Heart left ventricle (tissue), 16 donors: ENCODE measurements around the gene ECPAS. TPM values are rescaled to one million over a fixed set of nuclear protein-coding genes. Genes with fewer than 3 reads are reported as not detected.
"Not testable (repeated sequence)": the region's sequence is repeated elsewhere in the genome, so short reads cannot be mapped to it uniquely, and the experiment has no call there.

Experiments used
- ATAC-seq, 4 donors: fragments of 200-7000 bp; cut with Tn5 transposase; one replicate each; pipeline ENCODE4 v1.9.1; 2020 to 2022; ENCODE audit warnings: moderate library complexity in 4 of 4, mild to moderate bottlenecking in 3 of 4, moderate number of reproducible peaks in 1 of 4
- DNase-seq, 5 donors: peaks; one replicate each; pipeline ENCODE4 v3.0.0-alpha.2; 2020
- H3K27ac ChIP-seq, 12 donors: fragments of 200-600 bp; sonication (generic) in 4 of 12; one replicate each; pipeline versions ENCODE4 v1.5.0 to v1.8.0; 2016 to 2022; ENCODE audit warnings: mild to moderate bottlenecking in 2 of 12
- H3K27me3 ChIP-seq, 9 donors: fragments of 200-600 bp; sonication (generic) in 2 of 9; one replicate each; pipeline versions ENCODE4 v1.5.1 to v1.8.0; 2016 to 2022; ENCODE audit warnings: mild to moderate bottlenecking in 3 of 9
- H3K36me3 ChIP-seq, 9 donors: fragments of 200-600 bp; sonication (generic) in 2 of 9; one replicate each; pipeline versions ENCODE4 v1.5.0 to v1.8.0; 2018 to 2022; ENCODE audit warnings: mild to moderate bottlenecking in 2 of 9
- H3K4me1 ChIP-seq, 12 donors: fragments of 200-600 bp; sonication (generic) in 4 of 12; one replicate each; pipeline versions ENCODE4 v1.5.0 to v1.8.0; 2016 to 2022; ENCODE audit warnings: mild to moderate bottlenecking in 3 of 12
- H3K4me3 ChIP-seq, 12 donors: fragments of 200-600 bp; sonication (generic) in 4 of 12; one replicate each; pipeline versions ENCODE4 v1.5.0 to v1.8.0; 2017 to 2022; ENCODE audit warnings: mild to moderate bottlenecking in 9 of 12, moderate library complexity in 4 of 12
- H3K9me3 ChIP-seq, 12 donors: fragments of 200-600 bp; sonication (generic) in 4 of 12; one replicate each; pipeline versions ENCODE4 v1.5.0 to v1.8.0; 2016 to 2022; ENCODE audit warnings: mild to moderate bottlenecking in 1 of 12
- POLR2A ChIP-seq, 2 donors: fragments of 450-650 bp; IDR thresholded peaks; one replicate each; pipeline ENCODE4 v1.6.1; 2017; ENCODE audit warnings: antibody characterized with exemption in 2 of 2, mild to moderate bottlenecking in 2 of 2, moderate library complexity in 2 of 2
- WGBS, 4 donors: extraction: QIAGEN DNeasy Blood & Tissue Kit in 2 of 4; methylation state at CpG; one replicate each; pipeline versions ENCODE4 v1.1.5 to v1.1.7; 2013 to 2018; 5-methylcytosine and 5-hydroxymethylcytosine counted together
- intact Hi-C, 10 donors: fragments of 100-400 bp; cut with DNase I; formaldehyde crosslinking; loops; one replicate each; pipeline versions ENCODE4 v1.11.1 to v1.14.2; 2022
- polyA plus RNA-seq, 2 donors: library from polyadenylated mRNA; stranded (reverse); fragments of 200-250 nt; gene quantifications; one replicate each; pipeline ENCODE4 v1.2.3, GENCODE V29; 2013
- total RNA-seq, 9 donors: library from RNA; depleted of rRNA in 2 of 9; stranded (reverse); fragments of >200 nt in 2 of 9; fragmentation: NEBNext Ultra II Directional in 3 of 9; extraction: Animal tissue kit (Norgen Biotek cat#: 25700) in 3 of 9; gene quantifications; one replicate each; pipeline versions ENCODE4 v1.1.0 to v1.2.4, GENCODE V29; 2016 to 2023
- TF ChIP-seq, protein P1 (sequence below), 12 donors: fragments of 200-600 bp; sonication (generic) in 4 of 12; IDR thresholded peaks; one replicate each; pipeline versions ENCODE4 v1.5.0 to v1.8.0; 2018 to 2022; ENCODE audit warnings: antibody characterized with exemption in 12 of 12, mild to moderate bottlenecking in 5 of 12
- donor health status: ischemic (EF 13 %, LVEDD 7.1; RV severe dilation, severe dysfunction).
- donor health status: healthy with polysubstance abuse.
- donor health status: DM: no; HTN: yes; CAD: no.
- donor health status: DM: no; HTN: no; CAD: no.
- donor health status: ischemic (EF 25% LVEDD 6.9; RV normal size, moderate dysfunction).
- donor health status: ischemic (EF 25% LVEDD 5.7; RV mildly dilated, moderate dysfunction).
- donor health status: healthy.
- donor health status: DM: yes; HTN: yes; CAD: no.
- donor health status: ischemic (EF 35%, LVEDD 5.7; RV mildly dilated, moderate dysfunction).
- donor health status: nonischemic (EF 11% LVEDD 7.7; RV severe dilation, severe dysfunction).
- donor health status: DM: yes; HTN: yes; CAD: no.
- donor health status: PGD.
- donor health status: ischemic (EF 29% LVEDD 5.4; RV normal size, mild dysfunction).
- donor health status: nonischemic (EF 23%, LVEDD 6.1; RV moderate dilation, normal function).

Gene ECPAS
- total and polyA plus RNA-seq, 11 donors = 28.9 to 116 (median 102) TPM

DNA sequence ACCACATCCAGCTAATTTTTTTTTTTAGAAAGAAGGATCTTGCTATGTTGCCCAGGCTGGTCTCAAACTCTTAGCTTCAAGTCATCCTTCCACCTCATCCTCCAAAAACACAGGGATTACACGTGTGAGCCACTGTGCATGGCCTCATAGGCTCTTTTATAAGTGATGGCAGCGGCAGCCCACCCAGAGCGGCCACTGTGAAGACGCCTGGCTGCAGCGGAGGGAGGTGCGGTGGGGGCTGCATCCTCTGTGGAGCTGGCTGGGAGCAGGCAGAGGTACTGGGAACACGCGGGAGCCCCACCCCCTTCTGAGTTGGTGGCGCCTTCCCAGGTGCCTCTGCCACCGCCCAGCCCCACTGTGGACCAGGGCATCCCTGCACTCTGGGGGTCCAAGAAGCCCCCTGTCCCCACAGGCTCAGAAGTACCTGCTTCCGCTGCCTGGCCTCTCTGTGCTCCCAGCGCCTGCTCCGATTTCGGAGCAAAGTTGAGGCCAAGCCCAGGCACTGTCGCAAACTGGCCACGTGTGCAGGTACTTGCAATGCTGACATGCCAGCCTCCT lies 16.9 kb upstream of the ECPAS start:
- H3K9me3 ChIP-seq = no peaks in the 10 kb centered on the region
- TF ChIP-seq, protein P1, sequence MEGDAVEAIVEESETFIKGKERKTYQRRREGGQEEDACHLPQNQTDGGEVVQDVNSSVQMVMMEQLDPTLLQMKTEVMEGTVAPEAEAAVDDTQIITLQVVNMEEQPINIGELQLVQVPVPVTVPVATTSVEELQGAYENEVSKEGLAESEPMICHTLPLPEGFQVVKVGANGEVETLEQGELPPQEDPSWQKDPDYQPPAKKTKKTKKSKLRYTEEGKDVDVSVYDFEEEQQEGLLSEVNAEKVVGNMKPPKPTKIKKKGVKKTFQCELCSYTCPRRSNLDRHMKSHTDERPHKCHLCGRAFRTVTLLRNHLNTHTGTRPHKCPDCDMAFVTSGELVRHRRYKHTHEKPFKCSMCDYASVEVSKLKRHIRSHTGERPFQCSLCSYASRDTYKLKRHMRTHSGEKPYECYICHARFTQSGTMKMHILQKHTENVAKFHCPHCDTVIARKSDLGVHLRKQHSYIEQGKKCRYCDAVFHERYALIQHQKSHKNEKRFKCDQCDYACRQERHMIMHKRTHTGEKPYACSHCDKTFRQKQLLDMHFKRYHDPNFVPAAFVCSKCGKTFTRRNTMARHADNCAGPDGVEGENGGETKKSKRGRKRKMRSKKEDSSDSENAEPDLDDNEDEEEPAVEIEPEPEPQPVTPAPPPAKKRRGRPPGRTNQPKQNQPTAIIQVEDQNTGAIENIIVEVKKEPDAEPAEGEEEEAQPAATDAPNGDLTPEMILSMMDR (IDR thresholded peaks at IDR 0.05) = no peak
- no peak for TF ChIP-seq POLR2A (IDR thresholded peaks at IDR 0.05)
- H3K4me1 ChIP-seq = no peaks in the 10 kb centered on the region
- ATAC-seq (no peak), DNase-seq (no peak)
- intact Hi-C loops = no loop called here
- H3K4me3 ChIP-seq = no peak overlapping the region
- 90 to 97% (median 94%) methylated on average over 10 to 16 of the region's 16 CpGs for WGBS, 4 donors
- no peaks in the 10 kb centered on the region for H3K27me3 ChIP-seq
- H3K36me3 ChIP-seq = no peaks in the 10 kb centered on the region
- H3K27ac ChIP-seq = no peak overlapping the region

DNA sequence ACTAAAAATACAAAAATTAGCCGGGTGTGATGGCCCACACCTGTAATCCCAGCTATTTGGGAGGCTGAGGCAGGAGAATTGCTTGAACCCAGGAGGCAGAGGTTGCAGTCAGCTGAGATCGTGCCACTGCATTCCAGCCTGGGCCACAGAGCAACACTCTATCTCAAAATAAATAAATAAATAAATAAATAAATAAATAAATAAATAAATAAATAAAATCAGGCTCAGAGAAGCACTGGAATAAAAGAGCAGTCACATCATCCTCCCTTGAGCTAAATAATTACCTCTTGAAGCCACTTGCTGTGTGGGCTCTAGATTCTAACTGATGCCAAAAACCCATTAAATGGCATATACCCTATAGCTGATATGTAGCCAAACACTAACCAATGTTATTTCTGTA lies 13.0 kb upstream of the ECPAS start:
- 86 to 96% (median 91%) methylated on average over 2 of the region's 2 CpGs for WGBS, 4 donors
- DNase-seq, H3K9me3 ChIP-seq, intact Hi-C loops, H3K4me1 ChIP-seq, H3K27me3 ChIP-seq, ATAC-seq, H3K4me3 ChIP-seq, H3K36me3 ChIP-seq, H3K27ac ChIP-seq: not testable (repeated sequence)

DNA sequence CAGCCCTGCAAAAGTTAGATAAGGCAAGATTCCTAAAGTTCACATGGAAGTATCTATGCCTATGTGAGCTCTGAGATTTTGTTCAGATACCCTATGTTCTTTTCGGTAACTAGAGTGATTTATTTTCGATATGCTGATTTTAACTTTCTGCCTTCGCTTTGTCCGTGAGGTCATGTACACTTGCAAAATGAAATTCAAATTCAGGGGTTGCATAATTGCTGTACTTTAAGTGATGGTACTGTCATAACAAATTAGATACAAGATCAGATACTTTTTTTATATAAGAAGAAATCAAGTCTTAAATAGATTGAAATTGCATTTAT lies 350 bp upstream of the ECPAS start:
- H3K9me3 ChIP-seq = no peaks in the 10 kb centered on the region
- H3K36me3 ChIP-seq = no peaks in the 10 kb centered on the region
- ATAC-seq (no peak), DNase-seq (no peak)
- peaks cover 0 to 28% (median 16%) of the 10 kb centered on the region in 12 donors for H3K4me1 ChIP-seq
- intact Hi-C loops = loop anchor here in 2 of 10 donors (2.0 to 5.0 kb wide), 2 partner anchors 40 to 118 kb away; partner anchors contain the start of gene ZNF483 (in 1 of the 2)
- peak overlapping the region; percentile 53 to 98 (median 94) for H3K4me3 ChIP-seq
- peak overlapping the region; percentile 92 to 99 (median 98) for H3K27ac ChIP-seq
- 5 to 15% (median 10%) methylated on average over 4 of the region's 4 CpGs for WGBS, 4 donors
- no peak for TF ChIP-seq POLR2A (IDR thresholded peaks at IDR 0.05)
- TF ChIP-seq, protein P1 (IDR thresholded peaks at IDR 0.05) = no peak
- no peaks in the 10 kb centered on the region for H3K27me3 ChIP-seq

DNA sequence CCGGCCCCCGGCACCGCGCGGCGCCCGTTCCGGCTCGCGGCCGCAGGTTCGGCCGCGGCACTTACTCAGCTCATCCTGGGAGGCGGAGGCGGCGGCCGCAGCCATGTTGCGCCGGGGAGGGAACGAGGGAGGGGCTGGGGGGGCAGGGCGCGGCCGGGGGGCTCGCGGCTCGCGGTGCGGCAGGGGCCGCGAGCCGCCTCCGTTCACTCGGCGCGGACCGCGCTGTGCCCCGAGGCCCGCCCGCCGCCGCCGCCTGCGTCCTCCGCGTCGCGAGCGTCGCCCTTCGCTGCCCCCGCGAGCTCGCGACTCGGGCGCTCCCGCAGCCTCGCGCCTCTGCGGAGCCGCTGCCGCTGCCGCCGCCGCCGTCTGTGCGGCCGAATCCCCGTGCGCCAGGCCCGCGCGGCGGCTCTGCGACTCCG lies 735 bp downstream of the ECPAS start:
- no peaks in the 10 kb centered on the region for H3K9me3 ChIP-seq
- ATAC-seq = peak in 1 of 4 donors; percentile 2
- intact Hi-C loops = loop anchor here in 1 of 10 donors (2.0 to 5.0 kb wide), 2 partner anchors 41 to 119 kb away; partner anchors contain the start of gene ZNF483
- WGBS, 4 donors = 0 to 1% (median 0%) methylated on average over 9 to 78 of the region's 78 CpGs
- H3K4me1 ChIP-seq = peaks cover 0 to 34% (median 19%) of the 10 kb centered on the region in 12 donors
- peak in 2 of 5 donors; percentile 60 to 77 for DNase-seq
- H3K4me3 ChIP-seq = peak overlapping the region in 11 of 12 donors; percentile 69 to 98 (median 94)
- H3K27me3 ChIP-seq = no peaks in the 10 kb centered on the region
- peak overlapping the region; percentile 92 to 99 (median 98) for H3K27ac ChIP-seq
- TF ChIP-seq, protein P1 (IDR thresholded peaks at IDR 0.05) = no peak
- TF ChIP-seq POLR2A (IDR thresholded peaks at IDR 0.05) = no peak
- H3K36me3 ChIP-seq = no peaks in the 10 kb centered on the region
